Progenitor cell of endocrine pancreas (in vitro differentiated cells): Measurements from ENCODE around the gene FLNC. TPM values are rescaled to one million over a fixed set of nuclear protein-coding genes. Genes with fewer than 3 reads are reported as not detected.
A peak's percentile ranks its signal among the peaks of the same experiment; 100 is the strongest.

Source experiments
- DNase-seq: peaks from one replicate; pipeline ENCODE4 v3.0.0; 2021; ENCODE audit warnings: low spot score; ENCODE audit not compliant: unreplicated experiment
- H3K27ac Mint-ChIP-seq: 2 replicates; pipeline ENCODE4 v1.8.0; 2021; ENCODE audit warnings: mild to moderate bottlenecking, moderate library complexity, mixed read lengths
- H3K27me3 Mint-ChIP-seq: 2 replicates; pipeline ENCODE4 v1.8.0; 2021; ENCODE audit warnings: mixed read lengths
- H3K36me3 Mint-ChIP-seq: 2 replicates; pipeline ENCODE4 v1.8.0; 2022; ENCODE audit warnings: mixed read lengths; ENCODE audit not compliant: insufficient read depth
- H3K4me1 Mint-ChIP-seq: 2 replicates; pipeline ENCODE4 v1.8.0; 2021; ENCODE audit warnings: low read depth, mixed read lengths
- H3K4me3 Mint-ChIP-seq: 2 replicates; pipeline ENCODE4 v1.8.0; 2021; ENCODE audit warnings: low read depth, mild to moderate bottlenecking, moderate library complexity, mixed read lengths
- H3K9me3 Mint-ChIP-seq: 2 replicates; pipeline ENCODE4 v1.8.0; 2021; ENCODE audit warnings: low read depth, mixed read lengths
- CTCF ChIP-seq: fragments of 200-600 bp; sonication (generic); IDR thresholded peaks from one replicate; pipeline ENCODE4 v1.5.0; 2021; ENCODE audit warnings: antibody characterized with exemption, mild to moderate bottlenecking; ENCODE audit not compliant: unreplicated experiment
- total RNA-seq: library from RNA; stranded (reverse); gene quantifications from 2 replicates; pipeline ENCODE4 v1.2.1, GENCODE V29; 2021

The FLNC gene
- total RNA-seq, 1 donor from 2014 or later, result 6.9 TPM

GRCh38 chr7:128867842-128868623, 37.8 kb downstream of the FLNC start:
- no peak for DNase-seq
- Mint-ChIP-seq H3K27ac (no peak overlapping the region), H3K4me3 (peak overlapping the region; percentile 50), H3K9me3 (no peaks in the 10 kb centered on the region), H3K27me3 (peaks cover 46% of the 10 kb centered on the region), H3K4me1 (peaks cover 19% of the 10 kb centered on the region), H3K36me3 (peaks cover 20% of the 10 kb centered on the region)
- TF ChIP-seq CTCF, result no peak

GRCh38 chr7:128868624-128869137, 38.5 kb downstream of the FLNC start:
- peaks cover 20% of the 10 kb centered on the region for H3K36me3 Mint-ChIP-seq
- no peak for DNase-seq
- peaks cover 18% of the 10 kb centered on the region for H3K4me1 Mint-ChIP-seq
- H3K4me3 Mint-ChIP-seq, result peak overlapping the region; percentile 61
- H3K27me3 Mint-ChIP-seq, result peaks cover 47% of the 10 kb centered on the region
- H3K9me3 Mint-ChIP-seq, result no peaks in the 10 kb centered on the region
- no peak for TF ChIP-seq CTCF
- no peak overlapping the region for H3K27ac Mint-ChIP-seq

- H3K27me3 Mint-ChIP-seq, result peaks cover 47% of the 10 kb centered on the region
- H3K4me1 Mint-ChIP-seq, result peaks cover 14% of the 10 kb centered on the region
- DNase-seq, result peak; percentile 48
- H3K9me3 Mint-ChIP-seq, result no peaks in the 10 kb centered on the region
- no peak overlapping the region for H3K27ac Mint-ChIP-seq
- peak overlapping the region; percentile 61 for H3K4me3 Mint-ChIP-seq
- no peak for TF ChIP-seq CTCF
- peaks cover 19% of the 10 kb centered on the region for H3K36me3 Mint-ChIP-seq
Observed at GRCh38 chr7:128869138-128869943, 39.1 kb downstream of the FLNC start.

GRCh38 chr7:128869944-128870285, 39.7 kb downstream of the FLNC start:
- TF ChIP-seq CTCF, result no peak
- Mint-ChIP-seq H3K36me3 (peaks cover 19% of the 10 kb centered on the region), H3K4me1 (peaks cover 14% of the 10 kb centered on the region), H3K9me3 (no peaks in the 10 kb centered on the region), H3K27ac (peak overlapping the region; percentile 33), H3K27me3 (peaks cover 47% of the 10 kb centered on the region), H3K4me3 (peak overlapping the region; percentile 69)
- no peak for DNase-seq

- H3K4me1 Mint-ChIP-seq, result peaks cover 14% of the 10 kb centered on the region
- peaks cover 11% of the 10 kb centered on the region for H3K36me3 Mint-ChIP-seq
- no peak for DNase-seq
- no peak overlapping the region for H3K27ac Mint-ChIP-seq
- no peak overlapping the region for H3K4me3 Mint-ChIP-seq
- no peak for TF ChIP-seq CTCF
- peaks cover 47% of the 10 kb centered on the region for H3K27me3 Mint-ChIP-seq
- no peaks in the 10 kb centered on the region for H3K9me3 Mint-ChIP-seq
Observed at GRCh38 chr7:128871050-128871449, 40.8 kb downstream of the FLNC start.
